ENCODE results near the gene ANKS4B.
"Not testable (repeated sequence)": the region's sequence is repeated elsewhere in the genome, so short reads cannot be mapped to it uniquely, and the experiment has no call there.

ANKS4B gene

GRCh38 chr16:21283521-21284289 lies 50.2 kb downstream of the ANKS4B start:
- in situ Hi-C loops (cut with MboI; ENCODE audit: low sequenced_read_pairs): no loop called here

DNA sequence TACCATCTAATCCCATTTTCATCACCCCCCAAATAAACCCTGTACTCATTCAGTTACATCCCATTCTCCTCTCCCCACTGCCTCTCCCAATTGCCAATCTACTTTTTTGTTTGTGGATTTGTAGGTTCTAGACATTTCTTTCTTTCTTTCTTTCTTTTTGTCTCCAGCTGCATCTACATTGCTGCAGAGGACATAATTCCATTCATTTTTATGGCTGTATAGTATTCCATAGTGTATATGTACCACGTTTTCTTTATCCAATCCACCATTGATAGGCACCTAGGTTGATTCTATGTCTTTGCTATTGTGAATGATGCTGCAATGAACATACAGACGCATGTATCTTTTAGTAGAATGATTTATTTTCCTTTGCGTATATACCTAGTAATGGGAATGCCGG lies 50.9 kb downstream of the ANKS4B start:
- in situ Hi-C loops (cut with MboI; ENCODE audit: low sequenced_read_pairs): no loop called here

DNA sequence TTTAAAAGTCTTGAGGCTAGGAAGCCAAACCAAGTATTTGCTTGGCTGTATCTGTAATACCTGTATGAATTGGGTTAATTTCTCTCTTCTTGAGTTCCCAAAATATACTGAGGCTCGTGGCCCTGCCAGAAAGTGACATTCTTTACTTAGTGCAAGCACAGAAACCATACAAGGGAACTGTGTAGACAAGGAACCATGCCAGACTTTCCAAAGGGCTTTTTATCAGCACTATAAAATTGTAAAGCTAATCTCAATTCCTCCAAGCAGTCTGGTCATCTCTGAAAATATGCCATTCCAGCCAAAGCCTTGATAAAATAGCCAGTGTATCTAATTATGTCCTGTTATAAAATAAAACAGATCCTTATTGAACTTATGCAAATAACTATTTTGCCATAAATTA lies 51.8 kb downstream of the ANKS4B start:
- in situ Hi-C loops (cut with MboI; ENCODE audit: low sequenced_read_pairs): no loop called here

DNA sequence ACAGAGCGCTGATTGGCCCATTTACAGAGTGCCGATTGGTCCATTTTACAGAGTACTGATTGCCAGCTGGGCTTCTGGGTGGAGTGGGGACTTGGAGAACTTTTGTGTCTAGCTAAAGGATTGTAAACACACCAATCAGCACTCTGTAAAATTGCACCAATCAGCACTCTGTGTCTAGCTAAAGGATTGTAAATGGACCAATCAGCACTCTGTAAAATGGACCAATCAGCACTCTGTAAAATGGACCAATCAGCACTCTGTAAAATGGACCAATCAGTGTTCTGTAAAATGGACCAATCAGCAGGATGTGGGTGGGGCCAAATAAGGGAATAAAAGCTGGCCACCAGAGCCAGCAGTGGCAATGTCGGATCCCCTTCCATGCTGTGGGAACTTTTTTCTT lies 56.3 kb downstream of the ANKS4B start:
- in situ Hi-C loops (cut with MboI; ENCODE audit: low sequenced_read_pairs): not testable (repeated sequence)

DNA sequence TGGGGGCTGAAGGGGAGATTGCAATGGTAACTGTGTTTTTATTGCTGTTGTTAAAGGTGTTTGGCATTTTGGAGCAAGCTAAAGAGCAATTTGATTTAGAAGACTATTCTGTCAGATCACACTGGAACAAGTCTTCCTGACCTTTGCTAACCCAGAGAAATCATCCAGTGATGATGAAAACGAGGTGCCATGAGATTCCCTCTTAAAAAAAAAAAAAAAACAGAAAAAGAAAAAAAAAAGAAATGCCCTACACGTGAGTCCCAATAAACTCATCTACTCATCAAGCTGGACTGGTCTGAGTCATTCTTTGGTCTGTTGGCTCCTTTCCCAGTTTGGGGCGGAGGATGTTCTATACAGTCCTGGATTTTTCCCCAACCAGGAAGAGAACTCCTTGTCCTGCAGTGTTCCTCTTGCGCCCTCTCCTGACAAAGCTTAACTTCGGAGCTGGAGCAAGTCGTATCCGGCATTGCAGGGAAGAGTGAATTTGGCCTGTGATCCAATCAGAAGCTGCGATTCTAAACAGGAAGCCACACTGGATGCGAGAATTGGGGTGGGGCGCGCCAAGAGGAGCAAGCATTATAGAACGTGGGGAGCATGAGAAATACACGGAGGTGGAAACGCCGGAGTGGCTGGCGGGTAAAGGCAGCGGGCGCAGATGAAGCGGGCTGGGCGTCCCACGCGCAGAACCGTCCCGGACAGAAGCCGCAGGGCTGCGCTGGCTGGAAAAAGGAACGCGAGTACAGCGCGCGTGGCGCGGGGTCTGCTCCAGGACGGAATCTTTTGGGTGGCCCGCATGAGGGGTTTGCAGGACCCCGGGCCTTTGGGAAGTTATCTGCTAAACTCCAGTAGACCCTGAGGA lies 67.0 kb downstream of the ANKS4B start:
- in situ Hi-C loops (cut with MboI; ENCODE audit: low sequenced_read_pairs): no loop called here

GRCh38 chr16:21301168-21301894 lies 67.8 kb downstream of the ANKS4B start:
- in situ Hi-C loops (cut with MboI; ENCODE audit: low sequenced_read_pairs): no loop called here

GRCh38 chr16:21301895-21302291 lies 68.4 kb downstream of the ANKS4B start:
- in situ Hi-C loops (cut with MboI; ENCODE audit: low sequenced_read_pairs): no loop called here

GRCh38 chr16:21302454-21302853 lies 69.0 kb downstream of the ANKS4B start:
- in situ Hi-C loops (cut with MboI; ENCODE audit: low sequenced_read_pairs): no loop called here

DNA sequence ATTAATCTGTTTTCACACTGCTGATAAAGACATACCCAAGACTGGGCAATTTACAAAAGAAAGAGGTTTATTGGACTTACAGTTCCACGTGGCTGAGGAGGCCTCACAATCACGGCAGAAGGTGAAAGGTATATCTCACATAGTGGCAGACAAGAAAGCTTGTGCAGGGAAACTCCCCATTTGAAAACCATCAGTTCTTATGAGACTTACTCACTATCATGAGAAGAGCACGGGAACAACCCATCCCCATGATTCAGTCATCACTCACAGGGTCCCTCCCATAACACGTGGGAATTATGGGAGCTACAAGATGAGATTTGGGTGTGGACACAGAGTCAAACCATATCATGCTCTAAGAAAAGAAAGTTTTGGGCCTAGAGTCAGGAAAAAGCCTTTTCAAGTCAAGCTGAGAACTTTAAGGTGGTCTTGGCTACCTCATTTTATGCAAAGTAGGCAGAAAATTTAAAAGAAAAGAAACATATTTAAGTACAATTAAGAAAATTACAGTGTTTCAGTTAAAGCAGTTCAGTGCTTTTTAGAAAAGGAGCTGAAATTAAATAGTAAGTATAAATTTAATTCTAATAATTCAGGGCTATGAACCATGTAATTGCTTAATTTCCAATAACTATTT lies 69.5 kb downstream of the ANKS4B start:
- in situ Hi-C loops (cut with MboI; ENCODE audit: low sequenced_read_pairs): no loop called here

All from HL-60/S4 treated with retinoic acid at 250 ng/mL for 4 days and 3 days (cell line).